ENCODE data around the gene CCND1. TPM values are rescaled to one million over a fixed set of nuclear protein-coding genes. Genes with fewer than 3 reads are reported as not detected.

Gene CCND1
- total and polyA plus RNA-seq, 4 donors, result 59.0 to 226 (median 63.5) TPM

DNA sequence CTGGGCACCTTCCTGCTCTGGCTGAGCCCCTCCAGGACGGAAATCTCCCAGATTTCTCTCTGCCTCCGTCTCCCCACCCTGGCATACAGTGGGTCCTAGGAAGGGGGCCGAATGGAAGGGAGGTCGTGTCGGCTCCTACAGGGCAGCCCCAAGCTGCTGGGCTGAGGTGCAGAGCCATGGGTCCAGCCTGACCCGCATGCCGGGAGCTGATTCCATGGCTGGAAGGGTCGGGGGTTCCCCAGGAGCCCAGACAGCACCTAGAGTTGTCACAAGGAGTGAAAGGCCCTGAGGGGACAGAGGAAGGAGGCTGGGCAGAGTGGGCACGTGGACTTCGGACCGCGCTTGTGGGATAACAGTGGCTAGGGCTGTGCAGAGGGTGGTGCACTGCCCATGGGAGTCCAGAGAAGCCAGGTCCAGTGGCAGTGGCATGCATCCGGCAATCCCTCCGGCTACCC is 16.5 kb downstream of the CCND1 start:
- Histone ChIP-seq H3K27ac (ENCODE audit: low read depth, low read length) (no peak overlapping the region), H3K4me1 (ENCODE audit: control insufficient read depth, insufficient read depth, low read length) (peaks cover 20% of the 10 kb centered on the region), H3K4me3 (ENCODE audit: low read depth, low read length) (no peak overlapping the region), H3K36me3 (ENCODE audit: control insufficient read depth, insufficient read depth, low read length) (peaks cover 50% of the 10 kb centered on the region), H3K27me3 (ENCODE audit: control insufficient read depth, insufficient read depth, low read length) (no peaks in the 10 kb centered on the region), H3K9me3 (ENCODE audit: control insufficient read depth, insufficient read depth, low read length) (no peaks in the 10 kb centered on the region)
- WGBS (ENCODE audit: insufficient coverage), result 86% methylated on average over 13 of the region's 14 CpGs
- no peak for DNase-seq (ENCODE audit: low read depth in 4 of 6, low spot score in 6 of 6)

DNA sequence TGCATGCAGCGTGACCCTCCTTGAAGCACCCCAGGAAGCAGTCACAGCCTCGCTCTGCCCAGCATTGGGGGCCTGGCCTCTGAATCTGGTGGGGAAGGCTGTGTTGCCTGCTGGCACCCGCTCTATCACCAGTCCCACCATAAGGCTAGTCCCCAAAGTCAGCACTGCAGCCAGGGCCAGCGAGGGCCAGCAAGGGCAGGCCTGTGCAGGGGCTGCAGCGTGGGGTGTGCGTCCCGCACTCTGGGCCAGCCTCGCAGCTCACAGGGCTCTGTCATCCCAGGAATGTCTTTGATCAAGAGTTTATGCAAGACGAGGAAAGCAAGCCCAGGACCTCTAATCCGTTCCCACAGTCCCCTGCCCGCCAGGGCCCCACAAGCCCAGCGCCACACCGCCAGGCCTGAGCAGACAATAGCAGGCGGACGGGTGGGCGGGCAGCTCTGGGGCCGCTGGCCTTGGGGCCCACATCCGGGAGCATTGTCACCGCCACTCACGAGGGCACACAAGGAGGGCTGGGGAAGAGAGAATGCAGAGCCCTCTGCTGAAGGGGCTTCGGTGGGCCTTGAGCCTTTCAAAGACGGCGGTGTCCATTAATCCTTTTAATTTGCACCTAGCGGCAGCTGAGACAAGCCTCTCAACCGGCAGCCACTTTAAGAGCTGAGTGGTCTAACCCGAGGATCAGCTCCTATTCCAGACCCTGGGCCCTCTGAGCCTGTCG is 17.1 kb downstream of the CCND1 start:
- WGBS (ENCODE audit: insufficient coverage), result 29% methylated on average over 27 of the region's 27 CpGs
- peaks cover 20% of the 10 kb centered on the region for H3K4me1 ChIP-seq (ENCODE audit: control insufficient read depth, insufficient read depth, low read length)
- H3K27ac ChIP-seq (ENCODE audit: low read depth, low read length), result no peak overlapping the region
- H3K9me3 ChIP-seq (ENCODE audit: control insufficient read depth, insufficient read depth, low read length), result no peaks in the 10 kb centered on the region
- DNase-seq (ENCODE audit: low read depth in 4 of 6, low spot score in 6 of 6), result peak in 2 of 6 donors; percentile 19 to 37
- no peaks in the 10 kb centered on the region for H3K27me3 ChIP-seq (ENCODE audit: control insufficient read depth, insufficient read depth, low read length)
- H3K36me3 ChIP-seq (ENCODE audit: control insufficient read depth, insufficient read depth, low read length), result peaks cover 51% of the 10 kb centered on the region
- no peak overlapping the region for H3K4me3 ChIP-seq (ENCODE audit: low read depth, low read length)

DNA sequence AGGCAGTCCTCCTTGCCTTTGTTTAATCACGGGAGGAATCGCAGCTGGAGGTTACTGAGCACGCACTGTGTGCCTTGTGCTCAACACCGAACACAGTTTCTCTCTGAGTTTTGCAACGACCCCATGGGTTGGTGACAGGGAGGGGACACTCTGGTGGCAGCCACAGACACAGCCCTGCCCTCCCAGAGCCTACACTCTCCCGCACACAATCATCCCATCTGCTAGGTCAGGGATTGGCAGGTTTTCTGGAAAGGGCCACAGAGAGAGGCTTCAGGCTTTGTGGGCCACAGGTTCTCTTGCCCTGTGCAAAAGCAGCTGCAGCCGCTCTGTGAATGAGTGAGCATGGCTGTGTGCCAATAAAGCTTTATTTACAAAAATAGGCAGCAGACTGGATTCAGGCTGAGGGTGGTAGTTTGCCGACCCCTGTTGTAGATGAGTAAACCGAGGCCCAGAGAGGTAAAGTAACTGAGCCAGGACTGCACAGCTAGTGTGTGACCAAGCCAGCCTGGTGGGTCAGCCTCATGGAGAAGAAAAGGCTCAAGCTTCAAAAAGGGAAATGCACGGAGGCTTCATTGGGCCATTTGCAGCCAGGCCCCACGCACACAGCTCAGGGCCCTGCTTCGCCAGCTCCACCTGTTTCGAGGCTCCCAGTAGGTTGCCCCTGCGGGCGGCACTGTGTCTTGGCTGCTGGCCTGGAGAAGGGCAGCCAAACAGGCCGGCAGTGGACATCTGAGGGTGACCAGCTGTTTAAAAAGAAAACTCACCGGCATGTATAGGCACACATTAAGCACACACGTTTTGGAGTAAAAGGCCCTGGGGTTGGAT is 17.9 kb downstream of the CCND1 start:
- peaks cover 47% of the 10 kb centered on the region for H3K36me3 ChIP-seq (ENCODE audit: control insufficient read depth, insufficient read depth, low read length)
- H3K27me3 ChIP-seq (ENCODE audit: control insufficient read depth, insufficient read depth, low read length), result no peaks in the 10 kb centered on the region
- no peaks in the 10 kb centered on the region for H3K9me3 ChIP-seq (ENCODE audit: control insufficient read depth, insufficient read depth, low read length)
- WGBS (ENCODE audit: insufficient coverage), result 55% methylated on average over 17 of the region's 18 CpGs
- DNase-seq (ENCODE audit: low read depth in 4 of 6, low spot score in 6 of 6), result no peak
- no peak overlapping the region for H3K4me3 ChIP-seq (ENCODE audit: low read depth, low read length)
- H3K27ac ChIP-seq (ENCODE audit: low read depth, low read length), result no peak overlapping the region
- H3K4me1 ChIP-seq (ENCODE audit: control insufficient read depth, insufficient read depth, low read length), result peaks cover 20% of the 10 kb centered on the region

DNA sequence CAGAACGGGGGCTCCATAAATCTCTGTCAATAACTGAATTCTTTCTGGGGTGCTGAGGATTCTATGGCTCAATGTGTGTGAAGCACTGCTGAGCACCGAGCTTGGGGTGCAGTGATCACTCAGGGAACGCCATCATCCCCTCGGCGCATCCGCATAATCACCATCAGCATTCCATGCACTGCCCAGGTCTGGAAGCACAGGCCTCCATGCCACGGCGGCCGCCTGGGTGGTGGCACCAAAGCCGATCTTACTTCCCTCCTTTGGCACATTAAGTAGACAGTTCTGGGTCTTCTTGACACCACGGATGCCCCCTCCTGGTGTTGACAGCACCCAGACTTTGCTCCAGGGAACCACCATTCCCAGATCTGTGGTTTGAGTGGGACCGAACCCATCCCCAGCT is 18.6 kb downstream of the CCND1 start:
- no peak overlapping the region for H3K4me3 ChIP-seq (ENCODE audit: low read depth, low read length)
- DNase-seq (ENCODE audit: low read depth in 4 of 6, low spot score in 6 of 6), result no peak
- H3K36me3 ChIP-seq (ENCODE audit: control insufficient read depth, insufficient read depth, low read length), result peaks cover 47% of the 10 kb centered on the region
- H3K9me3 ChIP-seq (ENCODE audit: control insufficient read depth, insufficient read depth, low read length), result no peaks in the 10 kb centered on the region
- peaks cover 20% of the 10 kb centered on the region for H3K4me1 ChIP-seq (ENCODE audit: control insufficient read depth, insufficient read depth, low read length)
- no peak overlapping the region for H3K27ac ChIP-seq (ENCODE audit: low read depth, low read length)
- WGBS (ENCODE audit: insufficient coverage), result 87% methylated on average over 10 of the region's 12 CpGs
- H3K27me3 ChIP-seq (ENCODE audit: control insufficient read depth, insufficient read depth, low read length), result no peaks in the 10 kb centered on the region

DNA sequence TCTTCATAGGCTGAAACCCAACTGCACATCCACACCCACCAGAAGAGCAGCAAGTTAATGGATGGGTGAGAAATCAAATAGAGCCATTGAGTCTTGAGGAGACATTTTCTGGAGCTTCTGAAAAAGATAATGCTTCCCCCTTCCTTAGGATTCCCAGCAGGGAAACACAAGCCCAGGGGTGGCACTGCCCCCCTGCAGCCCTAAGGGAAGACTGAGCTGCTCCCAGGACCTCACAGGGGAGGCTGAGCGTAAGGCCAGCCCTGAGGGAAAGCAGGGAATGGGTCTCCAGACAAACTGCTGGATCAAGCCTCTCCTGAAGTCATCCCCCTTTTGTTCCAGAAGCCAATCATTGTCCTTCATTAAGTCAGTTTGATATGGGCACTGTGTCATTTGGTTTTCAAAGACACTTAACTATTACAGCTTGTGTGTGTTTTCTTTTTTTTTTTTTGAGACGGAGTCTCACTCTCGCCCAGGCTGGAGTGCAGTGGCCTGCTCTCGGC is 19.1 kb downstream of the CCND1 start:
- H3K27ac ChIP-seq (ENCODE audit: low read depth, low read length), result no peak overlapping the region
- DNase-seq (ENCODE audit: low read depth in 4 of 6, low spot score in 6 of 6), result no peak
- peaks cover 20% of the 10 kb centered on the region for H3K4me1 ChIP-seq (ENCODE audit: control insufficient read depth, insufficient read depth, low read length)
- WGBS (ENCODE audit: insufficient coverage), result 94% methylated on average over 2 of the region's 4 CpGs
- H3K27me3 ChIP-seq (ENCODE audit: control insufficient read depth, insufficient read depth, low read length), result no peaks in the 10 kb centered on the region
- peaks cover 47% of the 10 kb centered on the region for H3K36me3 ChIP-seq (ENCODE audit: control insufficient read depth, insufficient read depth, low read length)
- H3K9me3 ChIP-seq (ENCODE audit: control insufficient read depth, insufficient read depth, low read length), result no peaks in the 10 kb centered on the region
- H3K4me3 ChIP-seq (ENCODE audit: low read depth, low read length), result no peak overlapping the region

DNA sequence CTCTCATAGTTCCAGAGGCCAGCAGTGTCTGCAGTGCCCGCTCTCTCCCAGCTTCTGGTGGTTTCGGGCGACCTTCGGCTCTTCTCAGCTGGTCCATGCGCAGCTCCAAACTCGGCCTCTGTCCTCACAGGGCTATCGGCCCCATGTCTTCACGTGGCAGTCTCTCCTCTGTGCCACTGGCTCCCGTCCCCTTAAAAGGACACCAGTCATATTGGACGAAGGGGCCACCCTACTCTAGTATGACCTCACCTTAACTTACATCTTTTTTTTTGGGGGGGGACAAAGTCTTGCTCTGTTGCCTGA is 20.4 kb downstream of the CCND1 start:
- H3K4me1 ChIP-seq (ENCODE audit: control insufficient read depth, insufficient read depth, low read length), result peaks cover 20% of the 10 kb centered on the region
- WGBS (ENCODE audit: insufficient coverage), result 74% methylated on average over 8 of the region's 10 CpGs
- no peaks in the 10 kb centered on the region for H3K27me3 ChIP-seq (ENCODE audit: control insufficient read depth, insufficient read depth, low read length)
- H3K36me3 ChIP-seq (ENCODE audit: control insufficient read depth, insufficient read depth, low read length), result peaks cover 49% of the 10 kb centered on the region
- H3K4me3 ChIP-seq (ENCODE audit: low read depth, low read length), result no peak overlapping the region
- no peaks in the 10 kb centered on the region for H3K9me3 ChIP-seq (ENCODE audit: control insufficient read depth, insufficient read depth, low read length)
- DNase-seq (ENCODE audit: low read depth in 4 of 6, low spot score in 6 of 6), result no peak
- H3K27ac ChIP-seq (ENCODE audit: low read depth, low read length), result no peak overlapping the region

DNA sequence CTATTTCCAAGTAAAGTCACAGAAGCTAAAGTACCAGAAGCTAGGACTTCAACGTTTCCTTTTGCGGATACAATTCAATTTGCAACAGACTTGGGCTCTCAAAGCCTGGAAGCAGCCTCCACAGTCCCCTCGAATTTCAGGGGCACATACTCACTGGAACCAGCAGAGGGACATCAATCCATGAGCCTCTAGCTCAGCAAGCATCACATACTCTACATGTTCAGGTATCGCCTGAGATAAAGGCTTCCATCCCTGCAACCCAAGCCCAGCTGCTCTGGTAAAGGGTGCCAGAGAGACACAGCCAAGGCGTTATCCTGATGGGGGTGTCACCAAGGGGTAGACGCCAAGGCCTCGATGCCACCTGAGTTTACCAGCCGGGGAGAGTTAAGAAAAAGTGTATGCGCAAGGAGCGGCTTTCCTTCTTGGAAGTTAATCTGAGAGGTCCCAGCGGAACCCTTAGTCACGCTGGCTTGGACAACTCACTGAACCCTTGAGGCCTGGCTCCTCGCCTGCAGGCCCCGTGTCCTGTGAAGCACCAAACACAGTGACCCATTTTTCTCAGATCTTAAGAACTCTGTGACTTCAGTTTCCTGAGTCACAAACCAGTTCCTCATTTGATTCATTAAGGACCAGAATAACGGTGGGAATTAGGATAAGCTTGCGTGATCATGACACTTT is 21.2 kb downstream of the CCND1 start:
- Histone ChIP-seq H3K9me3 (ENCODE audit: control insufficient read depth, insufficient read depth, low read length) (no peaks in the 10 kb centered on the region), H3K27ac (ENCODE audit: low read depth, low read length) (no peak overlapping the region), H3K27me3 (ENCODE audit: control insufficient read depth, insufficient read depth, low read length) (no peaks in the 10 kb centered on the region), H3K4me3 (ENCODE audit: low read depth, low read length) (no peak overlapping the region), H3K4me1 (ENCODE audit: control insufficient read depth, insufficient read depth, low read length) (peaks cover 20% of the 10 kb centered on the region), H3K36me3 (ENCODE audit: control insufficient read depth, insufficient read depth, low read length) (peaks cover 57% of the 10 kb centered on the region)
- peak in 1 of 6 donors; percentile 16 for DNase-seq (ENCODE audit: low read depth in 4 of 6, low spot score in 6 of 6)
- 73% methylated on average over 11 of the region's 16 CpGs for WGBS (ENCODE audit: insufficient coverage)

DNA sequence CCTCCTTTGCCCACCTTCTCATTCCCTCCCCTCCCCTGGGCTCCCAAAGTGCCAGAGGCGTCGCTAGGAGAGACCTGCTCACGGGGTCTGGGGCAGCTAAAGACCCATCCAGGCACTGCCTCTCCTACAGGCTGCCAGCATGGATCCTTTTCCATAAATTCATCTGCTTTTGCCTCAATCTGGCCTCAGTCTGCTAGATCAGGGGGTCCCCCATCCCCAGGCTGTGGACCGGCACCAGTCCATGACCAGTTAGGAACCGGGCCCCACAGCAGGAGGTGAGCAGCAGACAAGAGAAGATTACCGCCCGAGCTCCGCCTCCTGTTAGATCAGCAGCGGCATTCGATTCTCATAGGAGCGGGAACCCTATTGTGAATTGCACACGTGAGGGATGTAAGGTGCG is 21.9 kb downstream of the CCND1 start:
- peaks cover 14% of the 10 kb centered on the region for H3K4me1 ChIP-seq (ENCODE audit: control insufficient read depth, insufficient read depth, low read length)
- H3K9me3 ChIP-seq (ENCODE audit: control insufficient read depth, insufficient read depth, low read length), result no peaks in the 10 kb centered on the region
- 69% methylated on average over 12 of the region's 13 CpGs for WGBS (ENCODE audit: insufficient coverage)
- peaks cover 60% of the 10 kb centered on the region for H3K36me3 ChIP-seq (ENCODE audit: control insufficient read depth, insufficient read depth, low read length)
- H3K4me3 ChIP-seq (ENCODE audit: low read depth, low read length), result no peak overlapping the region
- H3K27ac ChIP-seq (ENCODE audit: low read depth, low read length), result no peak overlapping the region
- H3K27me3 ChIP-seq (ENCODE audit: control insufficient read depth, insufficient read depth, low read length), result no peaks in the 10 kb centered on the region
- no peak for DNase-seq (ENCODE audit: low read depth in 4 of 6, low spot score in 6 of 6)

DNA sequence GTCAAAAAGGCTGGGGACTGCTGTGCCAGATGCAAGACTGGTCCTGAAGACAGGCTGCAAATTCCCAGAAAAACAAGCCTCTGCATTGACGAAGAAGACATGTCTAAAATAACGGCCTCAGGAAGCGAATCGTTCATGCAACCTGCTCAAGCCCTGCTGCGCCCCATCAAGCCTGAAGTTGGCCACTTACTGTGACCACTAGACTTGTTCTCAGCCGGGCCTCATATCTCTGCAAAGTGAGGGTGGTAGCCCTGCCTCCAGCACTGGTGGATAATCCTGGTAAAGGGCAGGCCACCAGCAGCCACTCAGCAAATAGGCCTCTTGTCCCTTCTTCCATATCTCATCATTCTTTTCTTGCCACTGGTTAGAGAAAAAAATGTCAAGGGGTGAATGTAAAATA is 22.4 kb downstream of the CCND1 start:
- Histone ChIP-seq H3K27ac (ENCODE audit: low read depth, low read length) (no peak overlapping the region), H3K4me1 (ENCODE audit: control insufficient read depth, insufficient read depth, low read length) (peaks cover 9% of the 10 kb centered on the region), H3K9me3 (ENCODE audit: control insufficient read depth, insufficient read depth, low read length) (no peaks in the 10 kb centered on the region), H3K4me3 (ENCODE audit: low read depth, low read length) (no peak overlapping the region), H3K27me3 (ENCODE audit: control insufficient read depth, insufficient read depth, low read length) (no peaks in the 10 kb centered on the region), H3K36me3 (ENCODE audit: control insufficient read depth, insufficient read depth, low read length) (peaks cover 60% of the 10 kb centered on the region)
- WGBS (ENCODE audit: insufficient coverage), result 95% methylated on average over 5 of the region's 6 CpGs
- DNase-seq (ENCODE audit: low read depth in 4 of 6, low spot score in 6 of 6), result no peak
